OCI-LY7 (cell line): ENCODE measurements around the gene PDE11A.

Experiments used
- EZH2phosphoT487 ChIP-seq: fragments of 200-600 bp; sonication (generic); IDR thresholded peaks from 2 replicates; pipeline ENCODE4 v1.6.1; 2018; ENCODE audit warnings: low read depth, borderline replicate concordance, mild to moderate bottlenecking, mixed run types, antibody characterized with exemption, low read length, moderate library complexity, mixed read lengths
- TF ChIP-seq, protein P1 (sequence below): fragments of 200-600 bp; sonication (generic); conservative IDR thresholded peaks from 2 replicates; pipeline ENCODE4 v1.5.1; 2014; ENCODE audit warnings: mild to moderate bottlenecking, antibody characterized with exemption, low read length, moderate library complexity, mixed read lengths

GRCh38 chr2:177808984-177809809 is 263.4 kb downstream of the PDE11A start:
- TF ChIP-seq, protein P1, sequence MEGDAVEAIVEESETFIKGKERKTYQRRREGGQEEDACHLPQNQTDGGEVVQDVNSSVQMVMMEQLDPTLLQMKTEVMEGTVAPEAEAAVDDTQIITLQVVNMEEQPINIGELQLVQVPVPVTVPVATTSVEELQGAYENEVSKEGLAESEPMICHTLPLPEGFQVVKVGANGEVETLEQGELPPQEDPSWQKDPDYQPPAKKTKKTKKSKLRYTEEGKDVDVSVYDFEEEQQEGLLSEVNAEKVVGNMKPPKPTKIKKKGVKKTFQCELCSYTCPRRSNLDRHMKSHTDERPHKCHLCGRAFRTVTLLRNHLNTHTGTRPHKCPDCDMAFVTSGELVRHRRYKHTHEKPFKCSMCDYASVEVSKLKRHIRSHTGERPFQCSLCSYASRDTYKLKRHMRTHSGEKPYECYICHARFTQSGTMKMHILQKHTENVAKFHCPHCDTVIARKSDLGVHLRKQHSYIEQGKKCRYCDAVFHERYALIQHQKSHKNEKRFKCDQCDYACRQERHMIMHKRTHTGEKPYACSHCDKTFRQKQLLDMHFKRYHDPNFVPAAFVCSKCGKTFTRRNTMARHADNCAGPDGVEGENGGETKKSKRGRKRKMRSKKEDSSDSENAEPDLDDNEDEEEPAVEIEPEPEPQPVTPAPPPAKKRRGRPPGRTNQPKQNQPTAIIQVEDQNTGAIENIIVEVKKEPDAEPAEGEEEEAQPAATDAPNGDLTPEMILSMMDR = no peak
- no peak for TF ChIP-seq EZH2phosphoT487
